Neural progenitor cell (in vitro differentiated cells): ENCODE data around the gene TEDC1.

Experiments used
- EZH2 ChIP-seq: fragments of 200-600 bp; sonication (generic); IDR thresholded peaks from 2 replicates; pipeline ENCODE4 v1.6.1; 2017; ENCODE audit warnings: antibody characterized with exemption, mild to moderate bottlenecking, moderate library complexity
- EZH2phosphoT487 ChIP-seq: fragments of 200-600 bp; sonication (generic); IDR thresholded peaks from 2 replicates; pipeline ENCODE4 v1.6.1; 2017; ENCODE audit warnings: antibody characterized with exemption

- TF ChIP-seq EZH2phosphoT487 (no peak), EZH2 (no peak)
These were observed 48.9 kb upstream of the TEDC1 start for GRCh38 chr14:105442125-105442524.
